GM19043 (cell line): Measurements from ENCODE around the gene RAP1GAP2.
"Not testable (repeated sequence)": the region's sequence is repeated elsewhere in the genome, so short reads cannot be mapped to it uniquely, and the experiment has no call there.

Source experiments
- ATAC-seq: cut with Tn5 transposase; IDR thresholded peaks from one replicate; pipeline ENCODE4 v1.9.1; 2021; ENCODE audit warnings: low read depth; ENCODE audit not compliant: unreplicated experiment

Gene RAP1GAP2

GRCh38 chr17:3008336-3009288 is 212.4 kb downstream of the RAP1GAP2 start:
- no peak for ATAC-seq

GRCh38 chr17:3009411-3009920 is 213.2 kb downstream of the RAP1GAP2 start:
- ATAC-seq, result no peak

DNA sequence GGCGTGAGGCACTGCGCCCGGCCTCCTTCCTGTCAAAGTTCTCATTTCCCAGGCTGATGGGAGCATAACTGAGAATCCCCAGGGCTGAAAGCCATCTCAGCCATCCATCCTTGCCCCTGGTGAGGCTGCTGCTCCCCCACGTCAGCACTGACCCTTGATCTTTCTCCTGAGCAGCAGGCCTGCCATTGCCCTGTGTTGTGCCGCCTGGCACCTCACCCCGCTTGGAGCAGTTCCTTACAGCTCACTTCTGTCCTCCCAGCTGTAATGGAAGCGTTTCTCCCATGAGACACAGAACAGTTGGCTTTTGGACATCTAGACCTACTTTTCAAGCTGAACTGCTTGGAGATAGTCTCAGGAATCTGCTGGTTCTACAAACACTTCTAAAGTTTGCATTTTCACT is 215.7 kb downstream of the RAP1GAP2 start:
- no peak for ATAC-seq

DNA sequence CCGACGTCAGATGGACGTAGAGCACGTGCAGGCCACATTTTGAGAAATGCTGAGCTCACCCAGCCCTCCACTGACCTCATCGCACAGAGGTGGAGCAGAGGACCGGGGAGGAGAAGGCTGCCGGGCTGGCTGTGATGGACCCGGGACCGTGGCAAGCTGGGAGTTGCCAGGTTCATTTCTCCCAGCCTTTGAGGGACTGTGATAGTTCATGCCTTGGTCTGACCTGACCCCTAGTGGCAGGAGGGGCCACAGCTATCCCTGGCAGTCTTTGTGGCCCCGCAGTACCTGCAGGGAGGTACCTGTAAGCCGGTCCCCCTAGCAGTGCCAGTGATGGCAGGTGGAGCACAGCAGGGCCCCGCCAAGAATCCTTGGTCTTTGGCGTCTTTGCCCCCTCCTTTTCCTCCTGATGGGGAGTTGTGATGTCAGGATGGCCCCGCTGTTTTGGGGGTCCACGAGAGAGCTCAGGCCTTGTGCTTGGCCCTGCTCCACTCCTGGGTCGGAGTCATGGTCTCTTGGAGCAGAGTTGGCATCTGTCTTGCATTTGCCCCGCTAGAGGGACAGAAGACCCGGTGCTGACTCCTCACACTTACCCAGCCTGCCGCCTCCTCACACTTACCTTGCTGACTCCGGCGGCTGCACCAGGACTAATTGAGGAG is 216.8 kb downstream of the RAP1GAP2 start:
- no peak for ATAC-seq

GRCh38 chr17:3015890-3016289 is 219.7 kb downstream of the RAP1GAP2 start:
- ATAC-seq, result no peak

GRCh38 chr17:3017936-3018335 is 221.7 kb downstream of the RAP1GAP2 start:
- ATAC-seq, result no peak

- ATAC-seq, result no peak
Measured at GRCh38 chr17:3019761-3020160, 223.5 kb downstream of the RAP1GAP2 start.

DNA sequence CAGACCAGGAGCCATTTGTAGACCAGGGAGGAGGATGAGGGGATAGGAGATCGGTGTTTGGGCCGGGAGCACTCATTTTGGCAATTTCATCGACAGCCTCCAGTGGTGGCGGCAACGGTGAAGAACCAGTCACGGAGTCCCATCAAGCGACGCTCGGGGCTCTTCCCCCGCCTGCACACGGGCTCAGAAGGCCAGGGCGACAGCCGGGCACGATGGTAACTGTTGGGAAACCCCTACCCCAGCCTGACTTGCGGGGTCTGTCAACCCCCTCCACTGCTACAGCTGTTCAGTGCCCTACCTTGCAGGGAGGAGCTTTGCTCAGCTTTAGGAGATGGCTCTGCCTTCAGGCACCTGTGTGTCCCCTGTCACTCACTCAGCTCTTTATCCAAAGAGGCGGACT is 224.1 kb downstream of the RAP1GAP2 start:
- ATAC-seq, result no peak

GRCh38 chr17:3022197-3022596 is 226.0 kb downstream of the RAP1GAP2 start:
- no peak for ATAC-seq

- no peak for ATAC-seq
Measured at GRCh38 chr17:3024346-3024745, 228.1 kb downstream of the RAP1GAP2 start.

DNA sequence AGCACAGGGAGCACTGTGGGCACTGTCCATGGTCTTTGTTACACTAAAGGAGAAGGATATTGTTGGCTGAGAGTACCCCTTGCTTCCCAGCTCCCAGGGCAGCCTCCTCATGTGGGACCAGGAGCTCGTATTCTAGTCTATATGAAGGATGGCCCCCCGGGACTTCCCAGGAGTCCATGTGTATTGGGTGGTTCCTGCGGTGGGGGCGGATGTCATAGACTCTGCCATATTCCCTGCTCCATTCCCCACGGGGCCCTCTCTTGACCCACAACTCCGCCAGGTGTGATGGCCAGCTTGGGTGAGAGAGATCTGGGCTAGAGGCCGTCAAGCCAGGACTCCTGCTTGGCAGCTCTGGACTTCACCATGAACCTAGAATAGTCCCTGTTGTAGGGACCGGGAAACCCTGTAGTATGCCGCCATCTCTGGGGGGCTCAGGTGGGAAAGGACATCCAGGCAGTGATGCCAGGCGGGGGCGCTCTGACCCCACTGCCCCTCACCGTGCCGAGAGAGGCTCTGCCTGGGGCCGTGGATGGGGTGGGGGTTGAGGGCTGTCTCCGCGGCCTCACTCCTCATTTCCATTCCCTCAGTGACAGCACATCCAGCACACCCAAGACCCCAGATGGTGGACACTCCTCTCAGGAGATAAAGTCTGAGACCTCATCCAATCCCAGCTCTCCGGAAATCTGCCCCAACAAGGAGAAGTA is 229.3 kb downstream of the RAP1GAP2 start:
- ATAC-seq, result no peak

DNA sequence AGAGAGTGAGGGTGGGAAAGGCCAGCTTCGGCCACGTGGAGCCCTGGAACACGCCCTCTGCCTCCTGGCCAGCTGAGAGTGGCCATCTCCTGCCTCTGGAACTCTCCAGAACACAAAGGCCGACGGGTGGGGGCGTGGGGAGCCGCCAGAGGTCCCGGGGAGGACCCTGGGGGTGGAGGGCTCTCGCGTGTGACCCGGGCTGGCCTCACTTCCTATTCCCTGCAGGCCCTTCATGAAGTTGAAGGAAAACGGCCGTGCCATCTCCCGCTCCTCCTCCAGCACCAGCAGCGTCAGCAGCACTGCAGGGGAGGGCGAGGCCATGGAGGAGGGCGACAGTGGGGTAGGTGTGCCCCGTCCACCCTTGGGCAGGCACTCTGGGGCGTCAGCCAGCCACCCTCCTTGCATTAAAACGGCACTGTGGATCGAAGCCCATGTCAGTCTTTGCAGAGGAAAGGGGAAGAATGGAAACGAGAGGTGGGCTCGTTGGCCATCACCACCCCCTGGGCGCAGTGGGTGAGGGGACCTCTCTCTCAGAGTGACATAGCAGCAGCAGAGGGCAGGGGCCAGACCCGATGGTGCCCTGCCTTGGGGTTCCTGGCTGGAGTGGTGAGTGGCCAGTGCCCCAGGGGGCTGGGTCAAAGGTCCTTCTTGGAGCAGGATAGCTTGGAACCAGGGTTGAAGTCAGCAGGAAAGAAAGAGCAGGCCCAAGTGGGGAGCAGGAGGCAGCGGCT is 230.1 kb downstream of the RAP1GAP2 start:
- no peak for ATAC-seq

GRCh38 chr17:3026856-3027751 is 230.9 kb downstream of the RAP1GAP2 start:
- no peak for ATAC-seq

GRCh38 chr17:3027786-3028532 is 231.7 kb downstream of the RAP1GAP2 start:
- ATAC-seq, result no peak

- no peak for ATAC-seq
Measured at GRCh38 chr17:3029213-3029913, 233.1 kb downstream of the RAP1GAP2 start.

GRCh38 chr17:3030096-3030495 is 233.9 kb downstream of the RAP1GAP2 start:
- ATAC-seq, result no peak

GRCh38 chr17:3030852-3031470 is 234.7 kb downstream of the RAP1GAP2 start:
- ATAC-seq, result not testable (repeated sequence)
